Neural crest cell (in vitro differentiated cells): ENCODE data around the gene GGT6. TPM values are rescaled to one million over a fixed set of nuclear protein-coding genes. Genes with fewer than 3 reads are reported as not detected.

ENCODE experiments used
- DNase-seq: peaks from one replicate; pipeline ENCODE4 v3.0.0; 2021; ENCODE audit warnings: low read depth, mixed read lengths, low spot score
- H3K27ac Mint-ChIP-seq: one replicate; pipeline ENCODE4 v1.8.0; 2021; ENCODE audit warnings: mild to moderate bottlenecking, mixed read lengths; ENCODE audit not compliant: unreplicated experiment
- H3K27me3 Mint-ChIP-seq: 2 replicates; pipeline ENCODE4 v1.8.0; 2021; ENCODE audit warnings: low read depth, mild to moderate bottlenecking, mixed read lengths
- H3K36me3 Mint-ChIP-seq: 2 replicates; pipeline ENCODE4 v1.8.0; 2021; ENCODE audit warnings: low read depth, mild to moderate bottlenecking, mixed read lengths
- H3K4me1 Mint-ChIP-seq: 2 replicates; pipeline ENCODE4 v1.8.0; 2021; ENCODE audit warnings: mixed read lengths
- H3K4me3 Mint-ChIP-seq: one replicate; pipeline ENCODE4 v1.8.0; 2021; ENCODE audit warnings: mild to moderate bottlenecking, mixed read lengths
- H3K9me3 Mint-ChIP-seq: 2 replicates; pipeline ENCODE4 v1.8.0; 2021; ENCODE audit warnings: mixed read lengths
- CTCF ChIP-seq: fragments of 200-600 bp; sonication (generic); conservative IDR thresholded peaks from 2 replicates; pipeline ENCODE4 v1.5.0; 2021; ENCODE audit warnings: antibody characterized with exemption, mild to moderate bottlenecking
- total RNA-seq: library from RNA; stranded (reverse); gene quantifications from 2 replicates; pipeline ENCODE4 v1.2.1, GENCODE V29; 2021

GGT6 gene
- total RNA-seq, 1 donor from 2014 or later = not detected

- peak overlapping the region; percentile 95 for H3K27ac Mint-ChIP-seq
- H3K4me3 Mint-ChIP-seq = no peak overlapping the region
- H3K4me1 Mint-ChIP-seq = peaks cover 4% of the 10 kb centered on the region
- DNase-seq = no peak
- no peak for TF ChIP-seq CTCF
- no peaks in the 10 kb centered on the region for H3K9me3 Mint-ChIP-seq
- no peaks in the 10 kb centered on the region for H3K36me3 Mint-ChIP-seq
- H3K27me3 Mint-ChIP-seq = peaks cover 3% of the 10 kb centered on the region
Observed at GRCh38 chr17:4534515-4534914, 25.9 kb downstream of the GGT6 start.

- Mint-ChIP-seq H3K9me3 (no peaks in the 10 kb centered on the region), H3K4me1 (peaks cover 4% of the 10 kb centered on the region), H3K36me3 (no peaks in the 10 kb centered on the region), H3K27ac (peak overlapping the region; percentile 95), H3K27me3 (peaks cover 3% of the 10 kb centered on the region), H3K4me3 (peak overlapping the region; percentile 64)
- no peak for TF ChIP-seq CTCF
- peak; percentile 45 for DNase-seq
Observed at GRCh38 chr17:4533523-4534504, 26.6 kb downstream of the GGT6 start.

GRCh38 chr17:4532860-4533522 is 27.4 kb downstream of the GGT6 start:
- Mint-ChIP-seq H3K27ac (no peak overlapping the region), H3K4me1 (peaks cover 4% of the 10 kb centered on the region), H3K9me3 (no peaks in the 10 kb centered on the region), H3K27me3 (peaks cover 3% of the 10 kb centered on the region), H3K4me3 (no peak overlapping the region), H3K36me3 (no peaks in the 10 kb centered on the region)
- no peak for DNase-seq
- no peak for TF ChIP-seq CTCF

GRCh38 chr17:4531988-4532736 is 28.2 kb downstream of the GGT6 start:
- Mint-ChIP-seq H3K4me3 (peak overlapping the region; percentile 2), H3K36me3 (no peaks in the 10 kb centered on the region), H3K27me3 (peaks cover 6% of the 10 kb centered on the region), H3K27ac (peak overlapping the region; percentile 31), H3K9me3 (no peaks in the 10 kb centered on the region), H3K4me1 (peaks cover 9% of the 10 kb centered on the region)
- no peak for TF ChIP-seq CTCF
- DNase-seq = no peak
